Endothelial cell of umbilical vein (primary cell): ENCODE data around the gene TMX1.

Source experiments
- EZH2 ChIP-seq: IDR thresholded peaks from 2 replicates; pipeline ENCODE4 v1.6.1; 2012; ENCODE audit warnings: borderline replicate concordance, low read depth, mild to moderate bottlenecking, moderate library complexity, low read length, inconsistent platforms; ENCODE audit not compliant: severe bottlenecking
- MYC ChIP-seq: IDR thresholded peaks from one replicate; pipeline ENCODE4 v1.6.1; 2011; ENCODE audit warnings: mild to moderate bottlenecking, low read depth, low read length
- POLR2AphosphoS5 ChIP-seq: IDR thresholded peaks from 2 replicates; pipeline ENCODE4 v1.6.1; 2012; ENCODE audit warnings: low read depth, mild to moderate bottlenecking, control low read depth, low read length, moderate library complexity; ENCODE audit not compliant: insufficient read depth
- TF ChIP-seq, protein P1 (sequence below): IDR thresholded peaks from 2 replicates; pipeline ENCODE4 v1.6.1; 2011; ENCODE audit not compliant: insufficient read depth, insufficient read length
- TF ChIP-seq, protein P2 (sequence below), 2 donors: IDR thresholded peaks; 1 replicate in 1 of 2; 2 replicates in 1 of 2; pipeline ENCODE4 v1.5.1; 2011; ENCODE audit warnings: low read length in 2 of 2, mild to moderate bottlenecking in 2 of 2, moderate library complexity in 2 of 2, control low read depth in 1 of 2, inconsistent platforms in 1 of 2, low read depth in 1 of 2; ENCODE audit not compliant: insufficient read depth in 1 of 2; ENCODE audit errors: extremely low read depth in 1 of 2

DNA sequence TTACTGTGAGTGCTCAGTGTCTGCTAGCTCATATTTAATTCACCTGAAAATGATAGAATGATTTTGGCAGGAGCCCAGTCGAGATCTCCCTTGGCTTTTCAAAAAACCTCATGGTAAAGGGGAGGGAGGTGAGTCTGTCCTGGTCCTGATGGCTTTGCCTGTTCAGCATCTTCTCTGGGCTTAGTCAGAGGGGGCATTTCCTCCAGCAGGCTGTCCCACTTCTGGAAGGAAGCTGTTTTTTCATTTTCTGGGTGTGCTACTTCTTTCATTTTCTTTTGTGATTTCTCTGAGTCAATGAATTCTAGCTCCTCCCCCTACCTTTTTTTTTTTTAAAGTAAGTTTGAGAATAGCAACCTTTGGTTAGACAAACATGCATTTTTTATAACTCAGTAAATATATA, 58.8 kb downstream of the TMX1 start:
- TF ChIP-seq EZH2 = no peak
- TF ChIP-seq, protein P1, sequence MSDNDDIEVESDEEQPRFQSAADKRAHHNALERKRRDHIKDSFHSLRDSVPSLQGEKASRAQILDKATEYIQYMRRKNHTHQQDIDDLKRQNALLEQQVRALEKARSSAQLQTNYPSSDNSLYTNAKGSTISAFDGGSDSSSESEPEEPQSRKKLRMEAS = no peak
- TF ChIP-seq, protein P2, sequence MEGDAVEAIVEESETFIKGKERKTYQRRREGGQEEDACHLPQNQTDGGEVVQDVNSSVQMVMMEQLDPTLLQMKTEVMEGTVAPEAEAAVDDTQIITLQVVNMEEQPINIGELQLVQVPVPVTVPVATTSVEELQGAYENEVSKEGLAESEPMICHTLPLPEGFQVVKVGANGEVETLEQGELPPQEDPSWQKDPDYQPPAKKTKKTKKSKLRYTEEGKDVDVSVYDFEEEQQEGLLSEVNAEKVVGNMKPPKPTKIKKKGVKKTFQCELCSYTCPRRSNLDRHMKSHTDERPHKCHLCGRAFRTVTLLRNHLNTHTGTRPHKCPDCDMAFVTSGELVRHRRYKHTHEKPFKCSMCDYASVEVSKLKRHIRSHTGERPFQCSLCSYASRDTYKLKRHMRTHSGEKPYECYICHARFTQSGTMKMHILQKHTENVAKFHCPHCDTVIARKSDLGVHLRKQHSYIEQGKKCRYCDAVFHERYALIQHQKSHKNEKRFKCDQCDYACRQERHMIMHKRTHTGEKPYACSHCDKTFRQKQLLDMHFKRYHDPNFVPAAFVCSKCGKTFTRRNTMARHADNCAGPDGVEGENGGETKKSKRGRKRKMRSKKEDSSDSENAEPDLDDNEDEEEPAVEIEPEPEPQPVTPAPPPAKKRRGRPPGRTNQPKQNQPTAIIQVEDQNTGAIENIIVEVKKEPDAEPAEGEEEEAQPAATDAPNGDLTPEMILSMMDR (IDR thresholded peaks at IDR 0.05; ENCODE audit: extremely low read depth in 1 of 2, insufficient read depth in 1 of 2, low read depth in 1 of 2, low read length in 2 of 2) = no peak
- TF ChIP-seq MYC = no peak
- no peak for TF ChIP-seq POLR2AphosphoS5
